ENCODE results near the gene NPTX1.
A peak's percentile ranks its signal among the peaks of the same experiment; 100 is the strongest.

NPTX1 gene

DNA sequence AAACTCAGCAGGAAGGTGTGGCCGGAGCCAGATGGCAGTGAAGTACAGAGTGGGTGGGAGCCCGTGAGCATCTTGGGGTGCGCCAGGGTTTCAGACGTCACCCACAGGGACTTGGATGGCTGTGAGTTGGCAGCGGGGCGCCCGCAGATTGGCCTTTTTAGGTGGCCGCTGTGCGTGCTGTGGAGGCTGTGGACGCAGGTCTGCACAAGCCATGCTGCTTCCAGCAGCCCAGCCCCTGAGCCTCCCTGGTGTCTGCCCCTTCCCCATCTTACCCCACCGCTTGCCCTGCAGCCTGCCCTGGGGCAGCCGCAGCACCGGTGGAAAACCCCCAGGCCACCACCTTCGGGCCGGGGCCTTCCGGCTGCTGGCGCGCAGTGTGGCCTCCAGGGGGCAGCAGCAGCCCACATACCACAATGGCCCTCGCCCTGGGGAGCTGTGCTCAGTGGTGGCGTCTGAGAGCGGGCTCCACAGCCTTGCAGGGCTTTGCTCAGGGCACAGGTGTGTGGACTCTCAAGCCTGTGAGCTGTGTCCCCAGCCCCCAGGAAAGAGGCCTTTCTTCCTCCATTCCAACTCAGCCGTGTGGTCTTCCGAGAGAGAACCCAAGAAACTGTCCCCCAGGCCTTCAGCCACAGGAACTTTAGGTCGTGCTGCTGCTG, 49.6 kb downstream of the NPTX1 start:
- DNase-seq (ENCODE audit: low spot score): peak; percentile 81

DNA sequence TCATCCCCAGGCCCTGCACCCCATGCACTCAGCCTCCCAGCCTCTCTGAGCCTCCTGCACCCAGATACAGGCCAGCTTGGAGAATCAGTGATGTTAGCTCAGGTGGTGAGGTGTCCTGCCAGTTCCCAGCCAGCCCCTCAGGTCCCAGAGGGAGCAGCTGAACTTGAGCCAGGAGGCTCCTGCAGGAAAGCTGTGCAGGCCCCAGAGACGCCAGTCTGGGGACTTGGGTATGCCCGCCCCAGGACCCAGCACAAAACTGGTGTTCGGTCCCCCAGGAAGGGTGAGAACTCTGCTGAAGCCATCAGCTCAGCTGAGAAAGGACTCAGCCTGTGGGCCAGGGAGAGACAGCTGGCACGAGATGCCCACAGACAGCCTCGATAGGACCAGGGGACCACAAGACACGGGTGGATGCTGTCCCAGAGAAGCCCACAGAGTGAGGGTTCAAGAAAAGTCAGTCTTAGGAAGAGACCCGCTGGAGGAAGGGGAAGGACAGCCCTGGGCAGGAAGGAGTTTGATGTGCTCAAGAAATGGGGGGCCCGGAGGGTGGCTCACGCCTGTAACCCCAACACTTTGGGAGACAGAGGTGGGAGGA, 50.5 kb downstream of the NPTX1 start:
- DNase-seq (ENCODE audit: low spot score): no peak

DNA sequence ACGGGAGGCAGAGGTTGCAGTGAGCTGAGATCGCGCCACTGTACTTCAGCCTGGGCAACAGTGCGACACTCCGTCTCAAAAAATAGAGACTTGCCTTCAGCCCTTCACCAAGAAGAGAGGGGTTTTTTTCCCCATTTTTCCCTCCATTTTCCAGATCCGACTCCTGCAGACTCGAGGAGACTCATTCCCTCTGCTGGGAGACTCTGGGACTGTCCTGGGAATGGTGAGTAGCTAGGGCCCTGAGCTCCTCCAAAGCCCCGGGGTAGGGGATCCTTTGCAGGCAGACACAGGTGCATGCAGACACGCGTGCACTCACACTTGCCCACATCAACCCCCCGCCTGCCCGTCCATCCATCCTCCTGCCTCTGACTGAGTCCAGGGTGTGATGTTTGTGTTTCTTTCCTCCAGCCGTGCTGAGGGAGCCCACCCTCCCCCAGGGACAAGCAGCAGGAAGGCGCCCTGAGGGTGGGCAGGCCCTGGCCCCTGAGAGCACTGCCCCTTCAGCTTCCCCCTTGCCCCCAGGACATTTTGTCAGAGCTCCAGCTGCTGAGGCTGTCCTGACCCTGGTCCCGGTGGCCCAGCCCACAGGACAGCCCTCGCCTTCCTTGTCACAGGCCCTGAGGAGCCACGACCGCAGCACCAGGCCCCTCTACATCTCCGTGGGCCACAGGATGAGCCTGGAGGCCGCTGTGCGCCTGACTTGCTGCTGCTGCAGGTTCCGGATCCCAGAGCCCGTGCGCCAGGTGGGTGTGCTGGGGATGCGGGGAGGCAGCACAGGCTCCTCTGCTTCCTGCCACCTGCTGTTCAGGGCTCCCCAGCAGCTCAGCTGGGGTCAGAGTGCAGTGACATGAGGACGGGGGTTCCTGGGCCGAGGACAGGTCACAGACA, 51.3 kb downstream of the NPTX1 start:
- DNase-seq (ENCODE audit: low spot score): no peak

DNA sequence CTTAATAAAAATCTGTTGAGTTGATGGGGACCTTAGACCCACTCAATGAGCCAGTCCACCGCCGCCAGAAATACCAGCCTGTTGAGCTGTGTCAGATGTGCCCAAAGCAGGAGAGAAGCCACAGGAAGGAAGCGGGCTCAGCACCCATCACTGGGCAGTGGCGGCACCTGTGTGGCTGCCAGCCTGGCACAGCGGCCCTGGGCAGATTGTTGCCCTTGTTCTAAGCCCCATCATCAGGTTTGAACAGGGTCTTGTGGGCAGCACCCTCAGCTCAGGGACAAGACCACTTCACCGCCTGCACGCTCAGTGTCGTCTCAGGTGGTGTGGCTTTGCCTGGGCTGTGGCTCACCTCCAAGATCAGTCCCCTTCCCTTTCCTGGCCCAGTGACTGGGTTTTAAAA, 52.1 kb downstream of the NPTX1 start:
- no peak for DNase-seq (ENCODE audit: low spot score)

DNA sequence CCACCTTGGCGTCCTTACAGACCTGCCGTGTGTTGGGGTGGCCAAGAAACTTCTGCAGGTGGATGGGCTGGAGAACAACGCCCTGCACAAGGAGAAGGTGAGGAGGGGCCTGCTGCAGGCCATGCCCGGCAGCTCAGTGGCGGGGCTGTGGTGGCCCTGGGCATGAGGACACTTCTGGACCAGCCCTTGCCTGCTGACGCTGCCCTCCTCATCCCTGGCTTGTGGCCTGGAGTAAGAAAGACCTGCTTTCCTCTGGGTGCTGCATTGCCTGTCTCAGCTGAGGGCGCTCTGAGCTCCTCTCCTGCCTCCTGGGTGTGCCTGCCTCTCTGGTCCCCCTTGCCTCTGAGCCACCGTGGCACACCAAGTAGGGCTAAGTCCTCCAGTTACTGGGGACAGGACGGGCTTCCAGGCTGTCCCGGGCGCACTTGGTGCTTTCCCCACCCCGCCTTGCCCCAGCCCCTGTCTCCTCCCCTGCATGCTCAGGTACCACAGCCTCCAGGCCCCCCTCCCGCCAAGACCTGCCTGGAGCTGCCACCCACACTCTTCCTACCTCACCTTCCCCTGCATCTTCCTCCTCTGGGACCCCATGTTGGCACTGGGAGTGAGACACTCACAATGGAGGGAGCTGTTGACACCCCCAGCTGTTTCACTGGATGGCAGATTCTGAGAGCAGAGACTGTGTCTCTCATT, 52.7 kb downstream of the NPTX1 start:
- DNase-seq (ENCODE audit: low spot score): no peak

DNA sequence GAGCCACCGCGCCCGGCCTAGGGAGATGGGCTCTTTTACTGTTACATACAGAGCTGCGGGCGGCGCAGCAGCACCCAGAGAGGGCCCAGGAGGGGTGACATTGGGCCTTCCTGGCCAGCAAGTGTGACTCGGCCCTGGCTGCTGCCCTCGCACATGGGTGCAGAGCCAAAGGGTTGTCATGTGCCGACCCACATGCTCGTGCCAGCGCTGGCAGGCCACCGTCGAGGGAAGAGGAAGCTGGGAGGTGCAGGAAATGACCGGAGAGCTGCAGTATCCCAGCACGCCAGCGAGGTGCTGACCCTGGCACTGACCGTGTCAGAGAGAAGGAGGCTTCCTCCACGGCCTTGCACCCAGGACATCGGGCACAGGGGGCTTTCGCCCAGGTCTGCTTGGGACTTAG, 53.4 kb downstream of the NPTX1 start:
- DNase-seq (ENCODE audit: low spot score): no peak

DNA sequence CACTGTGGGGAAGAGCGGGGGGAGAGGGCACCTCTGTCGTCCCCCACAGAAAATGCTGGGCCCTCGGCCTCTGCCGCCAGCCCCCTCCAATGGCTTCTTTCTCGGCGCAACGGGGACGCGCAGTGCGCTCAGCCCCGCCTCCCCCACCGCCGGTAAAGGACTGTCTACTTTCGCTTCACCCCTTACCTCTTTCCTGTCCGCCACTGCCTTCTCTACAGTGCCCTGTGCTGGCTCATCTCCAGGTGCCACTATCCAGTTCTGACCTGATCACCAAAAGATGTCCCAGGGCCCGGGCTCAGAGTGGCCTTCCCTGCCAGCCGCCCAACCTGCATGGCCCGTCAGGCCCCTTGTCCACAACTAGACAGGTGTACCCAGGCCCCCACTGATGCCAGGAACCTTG, 54.1 kb downstream of the NPTX1 start:
- DNase-seq (ENCODE audit: low spot score): no peak

DNA sequence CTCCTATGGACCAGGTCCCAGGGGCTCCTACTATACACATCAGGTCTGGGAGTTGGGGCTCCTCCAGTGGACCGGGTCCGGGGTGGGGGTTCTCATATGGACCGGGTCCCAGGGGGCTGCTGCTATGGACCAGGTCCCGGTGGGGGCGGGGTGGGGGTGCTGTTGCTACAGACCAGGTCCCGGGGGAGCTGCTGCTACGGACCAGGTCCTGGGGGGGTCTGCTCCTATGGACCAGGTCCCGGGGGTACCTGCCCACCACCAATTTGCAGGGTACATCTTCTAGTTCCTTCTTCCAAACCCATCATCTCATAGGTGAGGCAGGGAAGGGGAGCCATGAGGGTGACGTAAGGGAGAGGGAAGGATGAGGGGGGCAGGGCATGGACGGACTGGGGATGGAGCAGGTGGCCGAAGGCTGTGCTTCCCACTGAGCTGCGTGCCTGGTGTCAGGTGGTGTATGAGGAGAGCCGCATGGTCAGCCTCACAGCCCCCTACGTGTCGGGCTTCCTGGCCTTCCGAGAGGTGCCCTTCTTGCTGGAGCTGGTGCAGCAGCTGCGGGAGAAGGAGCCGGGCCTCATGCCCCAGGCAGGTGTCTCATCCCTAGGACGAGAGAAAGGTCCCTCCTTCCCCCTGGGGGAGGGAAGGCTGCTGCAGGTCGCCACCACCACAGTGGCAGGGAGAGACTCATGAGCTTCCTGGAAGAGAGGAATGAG, 54.9 kb downstream of the NPTX1 start:
- DNase-seq (ENCODE audit: low spot score): no peak

DNA sequence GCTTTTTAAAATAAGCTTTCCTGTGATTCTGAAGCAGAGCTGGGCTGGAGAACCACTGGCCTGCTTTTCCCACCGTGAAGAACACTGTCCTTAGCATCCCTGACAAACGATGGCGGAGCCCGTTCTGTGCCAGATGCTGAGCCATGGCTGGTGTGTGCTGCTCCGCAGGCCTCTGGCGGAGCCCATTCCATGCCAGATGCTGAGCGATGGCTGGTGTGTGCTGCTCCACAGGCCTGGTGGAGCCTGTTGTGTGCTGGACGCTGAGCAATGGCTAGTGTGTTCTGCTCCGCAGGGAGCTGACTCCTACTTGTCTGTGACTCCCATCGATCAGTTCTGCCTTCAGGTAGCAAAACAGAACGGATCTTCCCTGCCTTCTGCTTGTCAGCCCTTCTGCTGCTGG, 57.2 kb downstream of the NPTX1 start:
- no peak for DNase-seq (ENCODE audit: low spot score)

DNA sequence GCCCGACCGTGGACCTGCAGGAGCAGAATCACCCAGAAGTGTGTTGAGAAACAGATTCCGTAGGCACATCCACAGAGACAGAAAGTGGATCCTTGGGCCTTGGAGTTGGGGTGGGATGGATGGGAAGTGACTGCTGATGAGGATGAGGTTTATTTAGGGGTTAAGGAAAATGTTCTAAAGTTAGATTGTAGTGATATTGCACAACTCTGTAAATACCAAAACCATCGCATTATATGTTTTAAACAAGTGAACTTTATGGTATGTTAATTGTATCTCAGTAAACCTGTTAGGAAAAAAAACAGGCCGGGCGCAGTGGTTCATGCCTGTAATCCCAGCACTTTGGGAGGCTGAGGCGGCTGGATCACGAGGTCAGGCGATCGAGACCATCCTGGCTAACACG, 57.8 kb downstream of the NPTX1 start:
- no peak for DNase-seq (ENCODE audit: low spot score)

Data from CD4-positive, alpha-beta T cell treated with Interleukin-6 at 100 ng/mL for 8 hours (primary cell).